Transverse colon (tissue), 4 donors: ENCODE measurements around the gene OPRM1. TPM values are rescaled to one million over a fixed set of nuclear protein-coding genes. Genes with fewer than 3 reads are reported as not detected.

Source experiments
- DNase-seq: peaks from one replicate; pipeline ENCODE4 v3.0.0-alpha.2; 2019
- H3K27ac ChIP-seq, 4 donors: fragments of 200-600 bp; sonication (generic); 2 replicates each; pipeline ENCODE4 v1.5.1; 2016 to 2018; ENCODE audit warnings: inconsistent platforms in 4 of 4
- H3K27me3 ChIP-seq: fragments of 200-600 bp; sonication (generic); 2 replicates; pipeline ENCODE4 v1.5.1; 2017; ENCODE audit warnings: inconsistent platforms
- H3K36me3 ChIP-seq, 4 donors: fragments of 200-600 bp; sonication (generic); 2 replicates each; pipeline ENCODE4 v1.5.1; 2017 to 2019; ENCODE audit warnings: inconsistent platforms in 4 of 4
- H3K4me1 ChIP-seq, 4 donors: fragments of 200-600 bp; sonication (generic); 2 replicates each; pipeline ENCODE4 v1.5.1; 2017 to 2020; ENCODE audit warnings: inconsistent platforms in 4 of 4
- H3K4me3 ChIP-seq, 4 donors: fragments of 200-600 bp; sonication (generic); 1 replicate in 1 of 4; 2 replicates in 3 of 4; pipeline versions ENCODE4 v1.5.1 to v1.6.1; 2017 to 2019; ENCODE audit warnings: inconsistent platforms in 4 of 4
- H3K9me3 ChIP-seq, 2 donors: fragments of 200-600 bp; sonication (generic); 2 replicates each; pipeline ENCODE4 v1.5.1; 2017 to 2019; ENCODE audit warnings: inconsistent platforms in 2 of 2
- CTCF ChIP-seq, 5 experiments: fragments of 200-600 bp in 3 of 5; fragments of 450-650 bp in 2 of 5; sonication (generic) in 3 of 5; IDR thresholded peaks; 1 replicate in 2 of 5; 2 replicates in 3 of 5; pipeline ENCODE4 v1.5.1; 2016 to 2017; ENCODE audit warnings: antibody characterized with exemption in 5 of 5, inconsistent platforms in 3 of 5, mild to moderate bottlenecking in 2 of 5, moderate library complexity in 1 of 5
- EP300 ChIP-seq: sonication (generic); formaldehyde crosslinking; IDR thresholded peaks from one replicate; pipeline ENCODE4 v1.6.1; 2017; ENCODE audit warnings: antibody characterized with exemption, low read depth
- POLR2A ChIP-seq: fragments of 450-650 bp; IDR thresholded peaks from one replicate; pipeline ENCODE4 v1.6.1; 2016; ENCODE audit warnings: antibody characterized with exemption, mild to moderate bottlenecking, moderate library complexity
- POLR2AphosphoS5 ChIP-seq, 3 donors: sonication (generic); formaldehyde crosslinking; IDR thresholded peaks; one replicate each; pipeline ENCODE4 v1.6.1; 2016; ENCODE audit warnings: antibody characterized with exemption in 3 of 3
- WGBS, 2 donors: methylation state at CpG; one replicate each; pipeline ENCODE4 v1.1.5; 2018; ENCODE audit warnings: low coverage in 1 of 2; 5-methylcytosine and 5-hydroxymethylcytosine counted together
- in situ Hi-C, 4 donors: fragments of 200-750 bp; cut with MboI; loops; one replicate each; pipeline versions ENCODE4 v1.15.0 to v1.15.1; 2017; ENCODE audit warnings: low sequenced_read_pairs in 3 of 4, low pct_ligation_motif_present in 1 of 4, low pct_unique_long_range_greater_than_20kb in 1 of 4
- intact Hi-C: fragments of 100-400 bp; cut with DNase I; formaldehyde crosslinking; loops from one replicate; pipeline ENCODE4 v1.15.1; 2023; ENCODE audit warnings: low total_unique reads
- total RNA-seq, 4 donors: library from RNA; depleted of rRNA; stranded (reverse); fragments of >200 nt; gene quantifications; one replicate each; pipeline ENCODE4 v1.1.0, GENCODE V29; 2016

The OPRM1 gene
- total RNA-seq, 4 donors from 2014 or later: 0.64 TPM; not detected in 3

DNA sequence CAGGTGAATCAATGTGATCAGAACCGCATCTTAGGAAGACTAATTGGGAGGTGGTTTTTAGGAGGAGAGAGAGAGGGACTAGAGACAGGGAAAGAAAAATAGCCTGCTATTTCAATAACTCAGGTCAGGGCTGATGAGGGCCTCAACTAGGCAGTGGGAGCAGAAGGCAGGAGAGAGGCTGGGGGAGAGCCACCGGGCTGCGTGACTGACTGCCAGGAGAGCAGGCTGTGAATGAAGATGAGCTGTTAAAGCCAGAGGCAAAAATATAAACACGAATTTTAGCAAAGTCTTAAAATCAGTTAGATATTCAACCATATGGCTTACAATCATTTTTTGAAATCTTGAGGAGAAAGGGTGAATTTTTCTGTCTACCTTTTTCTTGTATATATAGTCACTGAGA is 168.0 kb downstream of the OPRM1 start:
- intact Hi-C loops: no loop called here
- WGBS, 2 donors: 68 to 81% methylated on average over 4 of the region's 4 CpGs
- TF ChIP-seq POLR2AphosphoS5 (IDR thresholded peaks at IDR 0.05): no peak
- TF ChIP-seq EP300: no peak
- TF ChIP-seq CTCF (IDR thresholded peaks at IDR 0.05): no peak
- TF ChIP-seq POLR2A: no peak

GRCh38 chr6:154209555-154209954 is 170.5 kb downstream of the OPRM1 start:
- in situ Hi-C loops: no loop called here
- WGBS, 2 donors: 53 to 68% methylated on average over 3 of the region's 3 CpGs
- Histone ChIP-seq H3K4me1 (no peaks in the 10 kb centered on the region), H3K27me3 (no peaks in the 10 kb centered on the region), H3K9me3 (no peaks in the 10 kb centered on the region), H3K36me3 (no peaks in the 10 kb centered on the region), H3K4me3 (no peak overlapping the region), H3K27ac (no peak overlapping the region)
- no peak for TF ChIP-seq CTCF (IDR thresholded peaks at IDR 0.05)
- no peak for TF ChIP-seq POLR2A
- TF ChIP-seq EP300: no peak
- TF ChIP-seq POLR2AphosphoS5 (IDR thresholded peaks at IDR 0.05): no peak
- intact Hi-C loops: no loop called here
- DNase-seq: no peak

More for the DNA sequence above, 168.0 kb downstream of the OPRM1 start:
- no peak overlapping the region for H3K27ac ChIP-seq
- H3K4me3 ChIP-seq: no peak overlapping the region
- H3K27me3 ChIP-seq: no peaks in the 10 kb centered on the region
- no peak for DNase-seq
- H3K4me1 ChIP-seq: no peaks in the 10 kb centered on the region
- H3K9me3 ChIP-seq: no peaks in the 10 kb centered on the region
- no peaks in the 10 kb centered on the region for H3K36me3 ChIP-seq
- in situ Hi-C loops: no loop called here

GRCh38 chr6:154210678-154211077 is 171.6 kb downstream of the OPRM1 start:
- Histone ChIP-seq H3K27me3 (no peaks in the 10 kb centered on the region), H3K27ac (no peak overlapping the region), H3K4me3 (no peak overlapping the region), H3K4me1 (no peaks in the 10 kb centered on the region), H3K9me3 (no peaks in the 10 kb centered on the region), H3K36me3 (no peaks in the 10 kb centered on the region)
- intact Hi-C loops (no loop called here), in situ Hi-C loops (no loop called here)
- TF ChIP-seq CTCF (IDR thresholded peaks at IDR 0.05): no peak
- TF ChIP-seq EP300: no peak
- TF ChIP-seq POLR2AphosphoS5 (IDR thresholded peaks at IDR 0.05): no peak
- TF ChIP-seq POLR2A: no peak
- no peak for DNase-seq

DNA sequence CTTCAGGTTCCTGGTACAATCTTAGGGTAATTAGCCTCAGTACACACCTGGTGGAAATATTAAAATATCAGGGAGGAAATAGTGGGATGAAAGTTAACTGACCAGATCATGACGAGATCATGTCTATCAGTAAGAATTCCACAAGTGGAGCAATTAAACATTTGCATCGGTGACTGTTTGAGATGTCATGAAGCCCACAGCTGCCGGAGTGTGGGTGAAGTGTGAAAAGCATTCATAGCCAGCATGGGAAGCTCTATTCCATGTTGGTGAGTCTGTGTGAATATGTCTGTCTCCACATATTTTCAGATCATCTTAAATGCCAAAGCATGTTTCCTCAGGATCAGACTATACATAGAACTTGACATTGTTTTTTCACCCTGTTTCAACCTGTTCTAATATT is 174.7 kb downstream of the OPRM1 start:
- in situ Hi-C loops: no loop called here
- Histone ChIP-seq H3K36me3 (no peaks in the 10 kb centered on the region), H3K4me3 (no peak overlapping the region), H3K4me1 (no peaks in the 10 kb centered on the region), H3K9me3 (no peaks in the 10 kb centered on the region), H3K27me3 (no peaks in the 10 kb centered on the region), H3K27ac (no peak overlapping the region)
- TF ChIP-seq POLR2A: no peak
- TF ChIP-seq POLR2AphosphoS5 (IDR thresholded peaks at IDR 0.05): no peak
- no peak for TF ChIP-seq CTCF (IDR thresholded peaks at IDR 0.05)
- TF ChIP-seq EP300: no peak
- 77 to 93% methylated on average over 3 of the region's 3 CpGs for WGBS, 2 donors
- intact Hi-C loops: no loop called here
- no peak for DNase-seq
